AG09319 (cell line): Measurements from ENCODE around the gene MINK1.
"Not testable (repeated sequence)": the region's sequence is repeated elsewhere in the genome, so short reads cannot be mapped to it uniquely, and the experiment has no call there.

Source experiments
- DNase-seq: peaks from one replicate; pipeline ENCODE4 v3.0.0-alpha.2; 2010; ENCODE audit warnings: low read depth; ENCODE audit errors: extremely low read depth
- CTCF ChIP-seq: IDR thresholded peaks from 2 replicates; pipeline ENCODE4 v1.5.1; 2011; ENCODE audit warnings: low read depth, mild to moderate bottlenecking, inconsistent platforms, low read length, moderate library complexity

The MINK1 gene

GRCh38 chr17:4856937-4857314 is 23.8 kb downstream of the MINK1 start:
- TF ChIP-seq CTCF, result no peak
- DNase-seq, result no peak

GRCh38 chr17:4857347-4857746 is 24.2 kb downstream of the MINK1 start:
- DNase-seq, result not testable (repeated sequence)

GRCh38 chr17:4858068-4858881 is 25.1 kb downstream of the MINK1 start:
- DNase-seq, result no peak
- TF ChIP-seq CTCF, result no peak

- DNase-seq, result no peak
Measured at GRCh38 chr17:4858882-4859260, 25.7 kb downstream of the MINK1 start.

GRCh38 chr17:4859816-4860625 is 26.9 kb downstream of the MINK1 start:
- no peak for DNase-seq
- no peak for TF ChIP-seq CTCF

More at GRCh38 chr17:4858882-4859260, 25.7 kb downstream of the MINK1 start:
- TF ChIP-seq CTCF, result no peak

GRCh38 chr17:4860651-4861050 is 27.5 kb downstream of the MINK1 start:
- no peak for DNase-seq
- no peak for TF ChIP-seq CTCF

GRCh38 chr17:4861052-4861451 is 27.9 kb downstream of the MINK1 start:
- no peak for TF ChIP-seq CTCF

GRCh38 chr17:4862720-4863119 is 29.6 kb downstream of the MINK1 start:
- DNase-seq, result no peak
- TF ChIP-seq CTCF, result no peak

More at GRCh38 chr17:4861052-4861451, 27.9 kb downstream of the MINK1 start:
- DNase-seq, result no peak
